HS-27A (cell line): ENCODE data around the gene GARIN6.
A peak's percentile ranks its signal among the peaks of the same experiment; 100 is the strongest.
"Not testable (repeated sequence)": the region's sequence is repeated elsewhere in the genome, so short reads cannot be mapped to it uniquely, and the experiment has no call there.

Source experiments
- DNase-seq: peaks from one replicate; pipeline ENCODE4 v3.0.0-alpha.2; 2012; ENCODE audit warnings: low read depth, missing footprints

The GARIN6 gene

DNA sequence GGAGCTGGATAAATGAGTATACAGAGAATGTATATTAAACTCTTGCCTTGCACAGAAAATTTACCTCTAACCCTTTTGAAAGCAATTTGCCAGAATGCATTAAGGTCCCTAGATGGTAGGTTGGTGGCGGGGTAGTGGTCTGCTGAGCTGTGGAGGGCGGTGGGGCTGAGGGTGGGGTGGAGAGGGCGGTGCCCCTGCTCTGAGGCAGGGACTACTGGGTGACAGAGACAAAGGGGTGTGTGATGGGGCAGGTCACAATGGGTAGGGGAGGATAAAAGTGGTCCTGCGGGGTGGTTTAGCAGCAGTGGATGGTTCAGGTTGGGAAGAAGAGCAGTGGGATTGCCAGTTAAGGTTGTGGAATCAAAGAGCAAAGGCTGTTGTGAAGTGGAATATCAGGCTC is at the start of gene GARIN6:
Gene GARIN6 (plus strand): TSS at position 301 of the 400 bp plus-strand sequence. CDS start 422 bp downstream, outside the sequence.
- DNase-seq, result no peak

GRCh38 chr12:99598785-99599184 is 48.8 kb upstream of the GARIN6 start:
- DNase-seq, result no peak

DNA sequence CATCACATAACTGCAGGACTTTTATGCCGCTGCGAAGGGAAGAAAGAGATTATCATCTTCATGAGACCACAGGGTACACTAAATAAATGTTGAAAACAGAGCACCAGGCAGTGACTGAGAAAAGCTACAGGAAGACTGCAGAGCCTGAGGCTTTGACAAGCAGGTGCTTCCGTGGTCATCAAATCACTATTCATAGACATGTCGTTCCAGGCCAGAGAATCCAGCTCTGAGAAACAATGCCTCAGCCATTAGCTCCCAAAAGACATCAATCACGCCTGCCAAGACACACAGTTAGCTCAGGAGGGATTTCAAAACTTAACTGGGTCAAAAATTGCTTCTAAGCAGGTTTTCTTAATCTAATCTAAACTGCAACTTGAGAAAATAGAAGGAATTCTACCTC is 47.2 kb upstream of the GARIN6 start:
- no peak for DNase-seq

DNA sequence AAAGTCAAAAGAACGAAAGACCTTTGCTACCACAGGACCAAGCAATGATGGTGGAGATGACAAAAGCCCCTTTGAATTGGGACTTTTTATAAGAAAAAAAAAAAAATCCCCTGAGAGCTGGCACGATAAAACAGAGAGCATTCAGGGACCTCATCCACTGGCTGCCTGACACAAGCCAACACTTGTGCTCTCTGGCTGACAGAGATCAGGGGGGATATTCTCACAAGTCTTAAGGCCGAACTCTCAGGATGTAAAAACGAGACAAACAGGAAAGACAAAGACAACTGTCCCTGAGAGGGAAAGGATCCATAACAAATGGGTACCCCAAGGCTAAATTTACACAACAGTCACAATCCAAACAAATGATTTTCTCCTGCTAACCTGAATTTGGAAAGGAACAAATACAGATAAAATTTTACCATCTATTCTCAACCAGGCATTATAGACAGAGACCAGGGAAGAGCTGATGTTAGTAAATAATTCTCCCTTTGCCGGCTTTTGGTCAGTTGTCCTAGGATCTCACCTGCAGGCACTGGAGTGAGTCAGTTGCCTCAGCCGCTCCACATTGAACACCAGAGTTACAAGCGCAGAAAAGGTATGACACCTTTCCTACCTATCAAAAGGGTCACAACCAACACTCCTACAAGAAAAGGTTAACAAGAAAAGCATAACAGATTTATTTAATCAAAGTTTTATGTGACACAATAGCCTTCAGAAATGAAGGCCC is 37.9 kb upstream of the GARIN6 start:
- DNase-seq, result no peak

GRCh38 chr12:99611117-99611516 is 36.4 kb upstream of the GARIN6 start:
- DNase-seq, result no peak

DNA sequence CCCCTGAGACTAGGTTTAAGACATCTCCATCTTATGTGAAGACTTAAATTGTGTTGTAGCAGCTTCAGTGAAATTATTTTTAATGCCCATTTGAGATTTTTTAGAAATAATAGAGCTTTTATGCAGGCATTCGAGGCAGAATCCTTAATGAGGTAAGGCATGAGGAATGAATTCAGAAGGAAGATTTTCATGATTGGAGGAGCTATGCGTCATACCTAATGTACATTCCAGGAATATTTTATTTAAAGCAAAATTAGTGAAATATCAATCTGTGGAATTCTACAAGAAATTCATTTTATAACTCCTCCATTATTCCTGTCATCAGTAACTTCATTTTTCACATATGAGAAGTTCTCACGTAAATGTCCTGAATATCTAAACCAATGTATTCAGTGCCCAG is 36.0 kb upstream of the GARIN6 start:
- DNase-seq, result no peak

GRCh38 chr12:99618657-99619056 is 28.9 kb upstream of the GARIN6 start:
- DNase-seq, result no peak

- DNase-seq, result no peak
These were observed 28.0 kb upstream of the GARIN6 start for GRCh38 chr12:99619389-99620158.

GRCh38 chr12:99620159-99620479 is 27.4 kb upstream of the GARIN6 start:
- DNase-seq, result no peak

- not testable (repeated sequence) for DNase-seq
These were observed 23.0 kb upstream of the GARIN6 start for GRCh38 chr12:99624591-99624990.

DNA sequence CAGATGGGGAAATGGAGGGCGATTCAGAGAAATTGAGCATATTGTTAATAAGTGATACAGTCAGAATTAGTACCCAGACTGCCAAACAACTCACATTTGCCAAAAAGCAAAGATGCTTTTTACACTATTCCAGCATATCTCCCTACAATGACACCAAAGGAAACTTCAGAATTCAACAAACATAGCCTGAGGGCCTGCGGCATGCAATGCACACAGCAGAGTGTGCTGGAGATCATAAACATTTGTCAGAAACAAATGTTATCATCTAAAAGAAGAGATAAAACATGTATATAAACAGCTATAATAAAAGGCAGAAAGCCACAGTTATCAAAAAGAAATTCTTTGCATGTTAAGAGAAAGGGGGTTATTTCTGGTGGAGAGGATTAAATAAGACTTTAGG is 20.1 kb upstream of the GARIN6 start:
- DNase-seq, result no peak

- DNase-seq, result no peak
These were observed 2.9 kb upstream of the GARIN6 start for GRCh38 chr12:99644629-99645028.

- DNase-seq, result no peak
These were observed 630 bp downstream of the GARIN6 start for GRCh38 chr12:99648183-99648582.

GRCh38 chr12:99649551-99649950 is 2.0 kb downstream of the GARIN6 start:
- no peak for DNase-seq

GRCh38 chr12:99658671-99659349 is 11.3 kb downstream of the GARIN6 start:
- no peak for DNase-seq

DNA sequence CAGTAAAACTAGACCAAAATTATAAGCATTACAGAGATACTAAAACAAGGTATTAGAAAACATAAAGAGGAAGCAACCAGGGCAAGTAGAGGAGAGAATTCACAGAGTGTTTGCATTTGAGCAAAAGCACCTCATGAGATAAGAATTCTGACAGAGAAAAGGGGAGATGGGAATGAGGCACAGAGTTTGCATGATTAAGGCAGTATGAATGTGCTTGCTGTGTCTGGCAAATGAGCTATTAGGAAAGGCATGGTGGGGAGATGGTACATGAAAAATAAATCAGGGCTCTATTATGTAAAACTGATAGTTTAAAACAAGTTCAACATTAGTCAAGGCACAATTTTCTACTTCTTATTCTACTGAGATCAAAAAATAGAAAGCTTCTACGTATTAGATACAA is 23.1 kb downstream of the GARIN6 start:
- DNase-seq, result peak; percentile 3

- DNase-seq, result no peak
These were observed 32.7 kb downstream of the GARIN6 start for GRCh38 chr12:99680276-99680675.

DNA sequence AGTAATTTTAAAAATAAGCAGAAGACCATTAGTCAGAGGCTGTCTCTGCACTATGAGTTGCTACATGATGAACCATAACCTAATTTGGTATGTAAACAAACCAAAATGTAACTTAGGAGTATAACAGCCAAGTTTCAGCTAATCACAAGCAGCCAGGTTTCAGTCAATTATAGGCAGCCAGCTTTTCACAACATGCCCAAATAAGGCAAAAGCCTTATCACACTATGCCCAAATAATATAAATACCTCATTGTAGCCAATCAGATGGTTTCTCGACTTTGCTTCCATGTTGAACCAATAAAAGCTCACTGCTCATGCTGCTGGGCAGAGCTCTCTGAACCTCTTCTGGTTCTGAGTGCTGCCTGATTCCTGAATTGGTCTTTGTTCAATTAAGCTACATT is 38.6 kb downstream of the GARIN6 start:
- DNase-seq, result no peak

- no peak for DNase-seq
These were observed 47.5 kb downstream of the GARIN6 start for GRCh38 chr12:99695050-99695449.
